ENCODE measurements around the gene CLIC3.

DNA sequence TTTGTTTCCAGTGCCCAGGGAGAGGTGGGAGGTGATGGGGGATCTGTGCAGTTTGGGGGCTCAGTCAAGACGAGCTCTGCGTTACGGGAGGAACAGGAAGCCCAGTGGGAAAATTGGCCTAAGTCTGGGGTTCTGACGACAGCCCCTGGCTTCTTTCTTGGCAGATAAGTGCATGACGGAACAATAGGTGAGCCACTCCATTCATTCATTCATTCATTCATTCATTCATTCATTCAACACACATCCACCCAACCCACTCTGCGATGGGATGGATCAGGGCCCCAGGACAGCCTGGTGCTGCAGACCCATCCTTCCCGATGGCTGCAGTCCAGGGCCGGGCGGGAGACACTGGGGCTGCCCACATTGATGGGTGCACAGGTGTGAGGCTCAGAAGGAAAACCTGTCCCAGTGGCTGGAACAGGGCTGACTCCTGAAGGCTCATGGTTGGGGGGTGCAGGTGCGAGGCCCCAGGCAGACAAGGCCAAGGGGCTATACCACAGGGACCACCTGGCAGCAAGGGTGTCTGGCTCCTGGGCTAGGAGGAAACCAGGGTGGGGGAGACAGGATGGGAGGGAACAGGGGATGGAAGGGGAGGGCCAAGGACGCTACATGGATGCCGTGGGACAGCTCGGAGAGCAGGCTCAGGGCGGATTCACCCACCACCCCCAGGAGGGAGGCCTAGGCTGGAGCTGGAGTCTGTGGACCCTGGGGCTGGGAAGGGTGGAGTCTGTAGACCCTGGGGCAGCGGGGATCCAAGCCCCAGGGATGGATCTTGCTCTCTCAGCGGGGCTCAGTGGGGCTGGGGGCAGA, 15.5 kb downstream of the CLIC3 start:
- TF ChIP-seq, protein P1, sequence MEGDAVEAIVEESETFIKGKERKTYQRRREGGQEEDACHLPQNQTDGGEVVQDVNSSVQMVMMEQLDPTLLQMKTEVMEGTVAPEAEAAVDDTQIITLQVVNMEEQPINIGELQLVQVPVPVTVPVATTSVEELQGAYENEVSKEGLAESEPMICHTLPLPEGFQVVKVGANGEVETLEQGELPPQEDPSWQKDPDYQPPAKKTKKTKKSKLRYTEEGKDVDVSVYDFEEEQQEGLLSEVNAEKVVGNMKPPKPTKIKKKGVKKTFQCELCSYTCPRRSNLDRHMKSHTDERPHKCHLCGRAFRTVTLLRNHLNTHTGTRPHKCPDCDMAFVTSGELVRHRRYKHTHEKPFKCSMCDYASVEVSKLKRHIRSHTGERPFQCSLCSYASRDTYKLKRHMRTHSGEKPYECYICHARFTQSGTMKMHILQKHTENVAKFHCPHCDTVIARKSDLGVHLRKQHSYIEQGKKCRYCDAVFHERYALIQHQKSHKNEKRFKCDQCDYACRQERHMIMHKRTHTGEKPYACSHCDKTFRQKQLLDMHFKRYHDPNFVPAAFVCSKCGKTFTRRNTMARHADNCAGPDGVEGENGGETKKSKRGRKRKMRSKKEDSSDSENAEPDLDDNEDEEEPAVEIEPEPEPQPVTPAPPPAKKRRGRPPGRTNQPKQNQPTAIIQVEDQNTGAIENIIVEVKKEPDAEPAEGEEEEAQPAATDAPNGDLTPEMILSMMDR (IDR thresholded peaks at IDR 0.05), result no peak
- TF ChIP-seq EZH2 (IDR thresholded peaks at IDR 0.05) (no peak), EZH2phosphoT487 (IDR thresholded peaks at IDR 0.05) (no peak)
